HG02970 (cell line): ENCODE measurements around the gene PDE11A.
A peak's percentile ranks its signal among the peaks of the same experiment; 100 is the strongest.

Experiments
- ATAC-seq: cut with Tn5 transposase; IDR thresholded peaks from one replicate; pipeline ENCODE4 v1.9.1; 2021; ENCODE audit warnings: mild to moderate bottlenecking, moderate library complexity, moderate number of reproducible peaks; ENCODE audit not compliant: unreplicated experiment, low FRiP score

PDE11A gene

GRCh38 chr2:177649568-177650518, 422.7 kb downstream of the PDE11A start:
- no peak for ATAC-seq

GRCh38 chr2:177646791-177647190, 425.8 kb downstream of the PDE11A start:
- ATAC-seq = no peak

GRCh38 chr2:177646241-177646640, 426.3 kb downstream of the PDE11A start:
- ATAC-seq = no peak

- no peak for ATAC-seq
These were observed 431.2 kb downstream of the PDE11A start for GRCh38 chr2:177641331-177641730.

DNA sequence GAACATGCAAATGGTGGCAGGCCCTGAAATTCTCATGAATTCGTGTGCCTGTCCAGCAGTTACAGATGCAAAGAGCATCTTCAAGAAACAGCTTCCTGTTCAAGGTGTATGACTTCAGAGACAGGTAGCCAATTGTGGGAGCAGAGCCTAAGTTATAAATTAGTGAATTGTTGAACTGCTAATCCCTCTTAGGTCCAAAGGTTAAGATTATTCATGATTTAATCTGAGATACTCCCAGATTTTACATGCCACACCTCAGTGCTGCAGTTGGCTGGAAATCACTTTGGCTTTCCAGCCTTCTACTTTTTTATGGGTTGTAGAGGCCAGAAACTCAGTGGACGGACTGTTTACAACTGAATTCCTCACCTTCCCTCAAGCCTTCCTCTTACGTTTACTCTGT, 432.2 kb downstream of the PDE11A start:
- no peak for ATAC-seq

DNA sequence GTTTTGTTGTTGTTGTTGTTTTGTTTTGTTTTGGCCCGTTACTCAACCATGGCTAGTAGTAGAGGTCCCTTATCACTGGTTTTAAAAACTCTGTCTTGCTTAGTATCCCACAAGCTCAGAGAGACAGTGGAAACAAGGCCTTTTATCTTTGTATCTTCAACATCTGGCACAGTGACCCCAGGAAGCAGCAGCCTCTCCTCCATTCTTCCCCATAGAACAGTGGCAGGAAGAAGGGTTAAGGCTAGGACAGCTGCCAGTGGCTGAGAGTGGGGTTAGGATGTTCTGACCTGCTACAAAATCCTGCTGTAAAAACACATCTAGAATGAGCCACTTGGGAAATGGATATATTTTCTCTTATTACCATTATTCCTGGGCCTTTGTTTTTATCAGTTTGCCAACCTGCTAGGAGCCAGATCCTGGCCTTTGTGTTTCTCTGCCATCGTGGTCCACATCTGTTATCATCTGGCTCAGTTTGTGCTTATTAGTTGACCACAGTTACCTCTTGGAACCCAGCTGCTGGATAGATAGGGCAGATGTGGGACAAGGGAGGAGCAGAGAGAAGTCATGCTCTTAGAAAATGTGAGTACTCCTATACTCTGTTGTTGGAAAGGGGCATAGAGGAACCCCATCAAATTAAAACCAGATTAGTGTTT, 433.2 kb downstream of the PDE11A start:
- ATAC-seq = no peak

- no peak for ATAC-seq
These were observed 434.1 kb downstream of the PDE11A start for GRCh38 chr2:177638507-177638906.

GRCh38 chr2:177636672-177637071, 435.9 kb downstream of the PDE11A start:
- ATAC-seq = no peak

DNA sequence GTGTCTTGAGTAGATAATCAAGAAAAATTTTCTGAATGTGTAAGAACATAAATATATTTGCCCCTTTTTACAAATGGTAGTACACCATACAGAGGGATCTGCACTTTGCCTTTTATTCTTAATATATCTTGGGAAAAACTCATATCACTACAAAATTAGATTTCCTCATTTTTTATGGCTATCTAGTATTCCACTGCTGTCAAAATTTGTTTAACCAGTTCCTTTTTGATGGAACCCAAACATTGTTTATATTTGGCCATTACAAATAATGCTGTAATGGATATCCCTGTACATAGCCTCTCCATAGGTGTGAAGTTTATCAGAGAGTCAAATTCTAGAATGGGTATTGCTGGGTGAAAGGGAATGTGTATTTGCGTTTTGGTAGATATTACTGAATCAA, 436.9 kb downstream of the PDE11A start:
- ATAC-seq = no peak

GRCh38 chr2:177633910-177634294, 438.7 kb downstream of the PDE11A start:
- no peak for ATAC-seq

DNA sequence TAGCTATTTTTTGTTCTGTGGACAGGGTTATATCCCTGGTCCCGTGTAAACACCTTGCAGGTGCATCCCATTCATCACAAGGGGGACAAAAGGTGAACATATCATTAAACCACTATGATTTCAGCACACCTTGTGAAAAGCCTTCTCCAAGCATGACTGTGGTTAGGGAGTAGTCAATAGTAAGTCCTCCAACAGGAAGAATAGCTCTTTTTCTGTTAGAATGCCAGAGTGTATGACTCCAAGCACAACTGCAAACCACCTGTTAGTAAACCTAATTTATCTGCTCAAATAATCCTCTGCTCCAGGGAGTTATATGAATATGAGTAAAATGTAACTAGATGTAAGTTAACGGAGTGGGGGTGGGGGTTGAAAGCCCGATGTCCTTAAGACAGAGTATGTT, 439.5 kb downstream of the PDE11A start:
- no peak for ATAC-seq

DNA sequence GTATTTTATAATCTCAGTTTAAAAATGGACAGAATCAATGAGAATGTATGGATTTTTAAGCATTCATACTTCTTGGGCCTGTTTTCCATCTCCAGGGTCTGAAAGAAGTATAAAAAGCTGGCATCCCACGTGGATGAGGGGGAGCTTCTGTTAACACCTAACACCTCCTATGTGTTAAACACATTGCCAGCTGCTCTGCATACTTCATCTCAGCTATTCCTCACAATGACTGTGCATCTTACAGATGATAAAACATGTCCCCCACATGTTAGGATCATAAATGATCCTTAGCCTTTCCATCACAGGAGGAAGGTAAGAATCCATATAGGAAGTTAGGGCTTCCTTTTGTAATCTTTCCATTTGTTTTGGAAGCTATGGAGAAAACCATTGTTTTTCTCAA, 440.9 kb downstream of the PDE11A start:
- ATAC-seq = no peak

- no peak for ATAC-seq
These were observed 443.1 kb downstream of the PDE11A start for GRCh38 chr2:177629357-177630024.

DNA sequence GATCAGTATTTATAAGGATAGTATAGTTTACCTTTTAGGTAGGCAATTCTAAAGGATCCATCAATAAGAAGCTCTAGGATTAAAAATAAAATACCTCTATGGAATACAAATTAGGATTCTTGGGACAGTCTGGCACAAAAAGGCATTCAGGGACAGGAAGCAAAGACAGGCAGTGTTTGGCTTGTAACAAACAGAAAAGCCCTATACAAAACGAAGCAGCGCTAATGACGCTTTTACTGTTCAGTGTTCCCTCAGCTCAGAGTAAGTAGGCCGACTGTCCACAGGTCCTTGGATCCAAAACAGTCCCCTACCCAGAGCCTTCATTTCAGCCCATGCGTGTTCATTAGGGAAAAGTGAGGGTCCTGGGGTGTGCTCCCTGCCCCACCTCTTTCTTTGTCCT, 443.7 kb downstream of the PDE11A start:
- ATAC-seq = no peak

GRCh38 chr2:177625744-177626650, 446.6 kb downstream of the PDE11A start:
- ATAC-seq = no peak

- no peak for ATAC-seq
These were observed 450.1 kb downstream of the PDE11A start for GRCh38 chr2:177622521-177622920.

- ATAC-seq = no peak
These were observed 452.6 kb downstream of the PDE11A start for GRCh38 chr2:177619986-177620385.

GRCh38 chr2:177619461-177619860, 453.1 kb downstream of the PDE11A start:
- ATAC-seq = no peak

DNA sequence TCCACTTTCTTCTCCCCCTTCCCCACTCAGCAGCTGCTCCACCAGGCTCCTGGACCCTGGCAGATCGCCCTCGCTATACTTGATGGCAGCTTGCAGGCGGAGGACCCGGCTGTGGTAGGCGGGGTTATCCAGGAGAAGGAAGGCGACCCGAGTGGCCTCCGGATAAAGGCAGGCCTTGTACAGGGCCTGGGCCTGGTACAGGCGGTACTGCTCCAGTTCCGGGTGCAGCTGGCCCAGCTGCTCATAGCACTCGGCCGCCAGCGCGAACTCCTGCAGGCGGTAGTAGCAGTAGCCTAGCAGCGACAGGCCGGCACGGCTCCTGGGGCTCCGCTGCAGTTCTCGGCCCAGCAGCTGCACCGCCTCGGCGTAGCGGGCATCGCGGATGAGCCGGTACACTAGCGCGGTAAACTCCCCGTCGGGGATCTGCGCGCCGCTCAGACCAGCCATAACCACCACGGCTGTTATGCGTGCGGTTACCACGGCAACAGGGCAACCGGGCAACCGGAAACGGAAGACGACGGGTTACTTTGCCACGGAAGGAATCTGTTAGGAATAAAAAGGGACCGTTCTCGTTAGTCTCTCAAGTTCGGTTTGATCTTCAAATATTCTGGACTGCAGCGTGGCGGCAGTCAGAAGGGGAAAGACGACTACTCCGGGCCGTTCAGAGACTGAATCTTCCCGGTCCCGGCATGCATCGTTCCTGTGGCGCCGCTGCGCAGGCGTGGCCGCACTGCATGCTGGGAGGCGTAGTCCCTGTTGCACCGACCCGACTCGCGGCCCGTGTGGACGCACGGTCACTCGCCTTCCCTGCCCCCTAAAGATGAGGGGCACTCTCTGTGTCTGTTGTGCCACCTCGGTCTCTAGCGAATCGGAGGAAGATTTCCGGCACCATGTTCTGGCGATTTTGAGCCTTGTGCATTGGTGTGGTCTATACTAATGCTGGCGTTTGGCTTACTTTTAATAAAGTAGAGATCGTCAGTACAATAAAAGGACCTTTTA, 454.0 kb downstream of the PDE11A start:
- ATAC-seq = peak; percentile 99
